NCI-H446 (cell line): ENCODE results near the gene USPL1.

Source experiments
- DNase-seq, 2 experiments: peaks; one replicate each; lab custom pipeline; 2025; lab: John Stamatoyannopoulos, UW

USPL1 gene

DNA sequence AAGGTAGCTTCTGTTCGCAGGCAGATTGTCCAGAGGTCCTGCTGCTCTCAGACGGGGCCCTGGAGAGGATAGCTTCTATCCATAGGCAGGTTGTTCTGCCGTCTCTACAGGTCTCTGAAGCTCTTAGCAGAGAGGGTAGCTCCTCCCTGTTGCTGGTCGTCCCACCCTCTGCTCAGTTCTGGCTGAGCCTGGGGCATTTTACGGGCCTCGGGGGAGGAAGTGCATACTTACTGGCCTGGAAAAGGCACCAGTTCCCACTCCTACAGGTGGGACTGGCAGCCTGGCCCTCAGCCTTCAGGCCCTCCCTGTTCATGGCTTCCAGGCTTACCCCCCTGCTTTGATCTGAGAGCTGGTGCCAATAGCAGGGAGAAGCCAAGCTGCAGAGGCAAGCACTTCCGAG is 42.3 kb downstream of the USPL1 start:
- no peak for DNase-seq

DNA sequence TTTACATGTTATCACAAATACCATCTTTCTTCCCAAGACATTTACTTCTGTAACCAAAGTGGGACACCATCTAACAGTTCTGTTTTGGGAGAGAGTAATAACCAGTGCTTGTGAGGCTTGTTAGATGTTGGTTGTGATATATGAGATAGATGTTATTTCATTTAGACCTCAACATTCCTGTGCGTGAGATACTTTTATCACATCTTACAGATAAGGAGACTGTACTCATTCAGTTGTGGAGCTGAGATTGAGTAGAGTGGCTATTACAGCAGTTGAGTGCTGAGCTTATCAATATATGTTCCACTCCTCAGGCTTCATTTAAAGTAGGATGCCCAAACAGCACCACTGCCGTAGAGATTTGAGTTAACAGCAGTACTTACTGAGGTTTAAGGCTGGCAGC is 43.1 kb downstream of the USPL1 start:
- DNase-seq, result no peak

DNA sequence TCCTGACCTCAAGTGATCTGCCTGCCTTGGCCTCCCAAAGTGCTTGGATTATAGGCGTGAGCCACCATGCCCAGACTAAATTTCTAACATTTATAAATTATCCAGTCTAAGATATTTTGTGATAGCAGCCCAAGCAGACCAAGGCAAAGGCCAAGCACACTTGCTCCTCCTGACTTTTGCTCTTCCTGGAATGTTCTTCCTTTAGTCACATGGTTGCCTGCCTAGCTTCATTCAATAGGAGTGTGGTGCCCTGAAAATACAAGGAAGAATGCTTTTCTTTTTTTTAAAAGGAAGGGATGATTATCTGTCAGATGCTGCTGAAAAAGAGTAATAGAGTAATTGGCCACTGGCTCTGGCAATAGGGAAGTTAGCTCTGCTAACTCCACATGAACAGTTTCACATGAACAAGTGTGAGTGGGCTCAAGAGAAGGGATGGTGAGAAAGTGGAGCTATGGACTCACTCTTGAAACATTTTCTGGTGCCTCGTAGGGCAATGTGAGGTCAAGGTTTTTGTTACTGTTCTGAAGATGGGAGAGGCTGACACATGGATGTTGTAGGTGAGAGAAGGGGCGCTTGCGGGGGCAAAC is 47.1 kb downstream of the USPL1 start:
- DNase-seq, result no peak

DNA sequence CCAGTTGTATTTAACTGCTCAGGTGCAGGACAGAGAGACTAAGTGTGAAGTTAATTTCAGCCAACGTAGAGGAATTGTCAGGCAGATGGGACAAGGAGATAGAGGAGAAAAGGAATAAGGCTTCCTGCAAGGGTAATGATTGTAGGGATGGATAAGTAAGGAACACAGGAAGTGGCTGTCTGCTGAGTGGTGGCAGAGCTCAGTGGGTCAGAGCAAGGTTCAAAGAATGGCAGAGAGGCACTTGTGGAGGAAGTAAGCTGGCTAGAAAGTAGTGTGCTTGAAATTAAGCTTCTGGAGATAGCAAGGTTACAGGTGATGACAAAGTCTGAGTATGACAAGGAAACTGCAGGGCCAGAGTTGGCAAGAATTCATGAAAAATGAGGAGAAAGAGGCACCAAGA is 47.9 kb downstream of the USPL1 start:
- DNase-seq, result no peak

DNA sequence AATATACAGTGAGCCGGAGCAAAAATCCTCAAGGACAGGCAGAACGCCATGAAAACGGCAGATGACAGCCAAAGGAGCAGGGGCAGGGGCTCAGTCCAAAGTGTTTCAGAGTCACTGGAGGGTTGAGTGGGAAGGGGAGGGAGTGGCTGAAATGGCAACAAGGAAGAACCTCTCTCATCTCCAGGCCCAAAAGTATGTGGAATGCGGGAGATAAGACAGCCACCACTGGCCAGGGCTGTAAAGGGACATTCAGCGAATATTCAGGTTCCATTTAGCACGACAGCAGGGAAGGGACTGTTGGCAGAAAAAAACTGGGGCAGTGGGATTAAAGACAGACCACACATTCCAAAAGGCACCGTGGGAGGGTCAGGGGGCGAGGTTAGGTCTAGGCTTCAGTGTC is 48.4 kb downstream of the USPL1 start:
- no peak for DNase-seq

DNA sequence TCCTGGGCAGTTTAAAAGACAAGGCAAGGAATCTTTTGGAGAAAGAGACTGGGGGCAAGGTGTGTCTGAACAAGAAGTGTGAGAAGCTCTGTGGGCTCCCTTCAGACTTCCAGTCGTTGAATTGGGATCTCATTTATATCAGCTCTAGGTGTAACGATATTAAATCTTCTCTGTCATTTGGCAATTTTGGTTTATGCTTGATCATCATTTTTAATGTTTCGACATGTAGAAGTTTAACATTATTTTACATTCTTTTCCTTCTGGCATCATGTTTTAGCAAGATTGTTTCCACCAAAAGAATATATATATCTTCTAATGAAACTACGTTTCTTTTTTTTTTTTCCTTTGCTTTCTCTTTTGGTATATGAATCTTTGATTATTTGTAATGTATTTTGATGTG is 49.3 kb downstream of the USPL1 start:
- DNase-seq, result no peak

DNA sequence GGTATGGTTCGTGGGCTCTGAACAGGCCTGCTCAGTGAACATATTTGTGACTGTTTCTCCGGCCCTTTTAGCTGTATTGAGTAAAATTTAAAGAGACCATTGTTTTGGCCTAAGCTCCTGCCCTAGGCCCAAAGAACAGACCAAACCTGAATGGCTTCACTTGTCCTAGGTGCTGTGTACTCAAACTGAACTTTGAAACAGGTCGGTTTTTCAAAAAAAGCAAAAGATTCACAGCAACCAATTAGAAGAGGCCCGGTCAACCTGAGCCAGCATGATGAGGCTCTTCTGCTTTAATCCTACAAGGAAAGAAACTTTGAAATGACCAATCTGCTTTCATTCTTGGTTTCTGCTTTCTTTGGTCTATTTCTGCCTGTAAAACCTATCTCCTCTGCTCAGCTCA is 50.6 kb downstream of the USPL1 start:
- no peak for DNase-seq

DNA sequence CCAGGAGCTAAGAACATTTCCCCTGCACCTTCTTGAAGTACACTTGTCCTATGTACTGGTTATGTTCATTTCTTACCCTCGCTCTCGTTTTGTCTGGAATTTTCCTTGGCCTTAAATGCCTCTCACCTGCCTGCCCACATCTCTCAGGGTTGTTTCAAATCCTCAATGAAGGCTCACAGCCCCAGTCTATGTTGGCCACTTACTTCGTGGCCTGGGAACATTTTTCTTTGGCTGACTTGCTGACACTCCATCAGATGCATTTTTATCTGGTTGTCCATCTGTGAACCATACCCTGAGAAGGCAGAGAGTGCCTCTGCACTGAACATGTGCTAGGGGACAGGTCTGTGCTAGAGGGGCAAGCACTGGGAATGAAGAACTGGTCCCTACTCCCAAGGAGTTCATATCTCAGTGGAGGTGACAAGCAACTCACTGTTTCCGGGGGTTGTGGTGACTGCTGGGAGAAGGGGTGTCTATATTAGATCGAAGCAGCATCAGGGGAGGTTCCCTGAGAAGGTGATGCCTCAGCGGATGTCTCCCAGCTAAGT is 53.6 kb downstream of the USPL1 start:
- DNase-seq, result no peak

DNA sequence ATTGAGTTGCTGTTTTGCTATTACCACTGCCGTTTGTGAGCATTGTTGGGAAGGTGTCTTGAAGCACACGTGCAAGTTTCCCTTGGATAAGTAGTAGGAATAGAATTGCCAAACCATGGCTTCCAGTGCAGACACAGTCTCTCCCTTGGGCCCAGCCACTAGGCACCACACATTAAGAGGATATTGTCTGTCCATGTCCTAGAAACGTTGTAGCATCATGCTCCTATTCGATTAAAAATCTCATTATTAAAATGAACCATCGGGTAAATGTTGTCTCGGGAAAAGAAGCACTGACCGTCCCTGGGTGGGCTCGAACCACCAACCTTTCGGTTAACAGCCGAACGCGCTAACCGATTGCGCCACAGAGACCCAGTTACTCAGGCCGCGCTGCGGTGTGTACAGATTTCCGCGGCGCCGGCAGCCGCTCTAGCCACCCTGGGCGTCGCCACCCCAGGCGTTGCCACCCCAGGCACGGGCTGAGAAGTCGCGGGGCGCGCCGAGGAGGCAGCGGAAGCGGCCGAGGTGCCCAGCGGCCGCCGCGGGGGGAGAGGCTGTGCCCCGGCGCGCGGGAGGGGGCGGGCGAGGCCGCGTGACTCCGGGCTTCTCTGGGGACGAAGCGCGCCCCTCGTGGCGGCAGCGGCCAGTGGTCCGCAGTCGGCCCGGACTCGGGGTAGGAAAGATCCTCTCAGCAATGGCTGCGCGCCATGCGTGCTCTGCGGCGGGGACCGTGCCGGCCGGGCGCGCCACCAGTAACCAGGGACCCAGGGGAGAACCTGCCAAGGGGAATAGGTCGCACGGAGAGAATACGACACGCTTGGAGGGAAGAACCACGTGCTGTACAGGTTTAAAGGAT is 56.2 kb downstream of the USPL1 start:
- DNase-seq, result peak; percentile 53 to 88

DNA sequence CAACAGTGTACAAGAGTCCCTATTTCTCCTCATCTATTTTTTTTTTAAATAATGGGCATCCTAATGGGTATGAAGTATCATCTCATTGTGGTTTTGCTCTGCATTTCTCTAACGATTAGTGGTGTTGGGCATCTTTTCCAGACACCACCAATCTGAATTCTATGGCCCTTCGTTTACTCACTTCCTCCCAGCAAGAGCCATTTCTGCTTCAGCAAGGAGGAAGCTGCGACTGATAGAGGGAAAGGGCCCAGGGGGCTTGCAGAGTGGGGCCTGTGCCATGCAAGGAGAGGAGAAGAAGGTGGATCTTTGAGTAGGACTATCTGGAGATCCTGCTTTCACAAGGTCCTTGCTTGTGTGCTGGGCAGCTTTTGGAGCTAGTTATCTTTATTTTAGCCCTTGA is 58.0 kb downstream of the USPL1 start:
- no peak for DNase-seq

DNA sequence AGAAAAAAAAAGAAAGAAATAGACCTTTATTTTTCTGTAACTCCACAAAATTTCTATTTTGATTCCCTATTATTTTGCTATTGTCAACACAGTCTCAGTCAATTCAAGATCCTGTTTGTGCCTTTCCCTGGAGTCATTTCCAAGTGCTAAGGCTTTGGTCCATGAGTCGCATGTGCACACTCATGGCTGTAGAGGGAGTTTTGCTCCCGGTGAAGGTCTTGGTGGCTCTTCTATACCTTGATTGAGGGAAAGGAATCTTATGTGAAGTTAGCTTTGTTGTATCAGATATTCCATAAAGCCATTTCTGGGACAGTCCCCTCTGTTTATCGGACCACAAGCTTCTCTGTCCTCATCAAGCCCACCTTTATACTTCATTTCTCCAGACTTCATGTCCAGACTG is 59.0 kb downstream of the USPL1 start:
- no peak for DNase-seq

DNA sequence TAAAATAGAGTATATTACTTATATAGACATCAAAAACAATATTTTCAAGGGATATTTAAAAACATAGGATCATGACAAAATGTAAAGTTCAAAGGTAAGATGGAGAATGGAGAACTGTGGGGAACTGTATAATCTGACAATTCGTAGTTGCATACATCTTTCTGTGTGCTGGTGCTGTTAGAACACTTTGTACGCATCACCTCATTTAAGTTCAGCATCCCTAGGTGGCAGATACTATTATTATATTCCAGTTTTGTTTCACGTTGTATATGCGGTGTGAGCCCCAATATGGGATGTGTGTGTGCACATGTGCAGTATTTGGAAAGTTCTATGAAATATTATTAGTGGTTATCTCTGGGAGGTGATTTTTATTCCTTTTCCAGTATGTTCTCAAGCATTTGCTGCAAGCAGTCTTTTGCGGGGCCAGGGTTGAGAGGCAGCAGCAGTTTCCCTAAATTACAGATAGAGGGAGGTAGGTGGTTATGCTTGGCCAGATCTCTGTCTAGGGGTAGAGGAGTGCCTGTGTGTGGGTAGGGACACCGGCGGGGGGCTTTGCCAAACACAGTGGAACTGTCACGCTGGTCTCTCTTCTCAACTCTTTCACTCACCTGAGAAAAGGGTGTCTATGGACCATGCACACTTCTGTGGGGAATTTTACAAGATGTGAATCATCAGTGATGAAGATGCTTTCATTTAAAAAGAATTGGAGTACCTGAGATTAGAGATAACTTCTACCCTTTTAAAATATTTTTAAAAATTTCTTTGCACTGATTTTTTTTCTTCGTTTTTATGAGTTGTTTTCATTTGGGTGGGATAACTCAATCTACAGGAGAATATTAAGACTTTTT is 62.0 kb downstream of the USPL1 start:
- no peak for DNase-seq

DNA sequence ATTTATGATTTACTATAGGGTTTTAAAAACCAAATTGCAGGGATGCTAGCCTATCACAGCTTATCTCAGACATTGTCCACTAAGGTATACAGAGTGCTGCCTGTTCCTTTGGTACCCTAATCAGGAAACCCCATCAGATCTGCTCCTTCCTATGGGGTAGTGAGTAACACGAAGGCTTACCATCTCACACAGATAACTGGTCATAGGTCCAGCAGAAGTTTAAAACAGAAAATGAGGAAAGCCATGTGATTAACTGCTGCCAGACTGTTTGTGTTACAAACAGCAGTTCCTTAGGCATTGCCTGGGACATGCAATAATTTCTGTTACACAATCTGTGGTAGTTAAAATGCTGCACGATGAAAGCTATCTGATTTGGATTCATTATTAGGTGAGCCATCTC is 64.1 kb downstream of the USPL1 start:
- no peak for DNase-seq

DNA sequence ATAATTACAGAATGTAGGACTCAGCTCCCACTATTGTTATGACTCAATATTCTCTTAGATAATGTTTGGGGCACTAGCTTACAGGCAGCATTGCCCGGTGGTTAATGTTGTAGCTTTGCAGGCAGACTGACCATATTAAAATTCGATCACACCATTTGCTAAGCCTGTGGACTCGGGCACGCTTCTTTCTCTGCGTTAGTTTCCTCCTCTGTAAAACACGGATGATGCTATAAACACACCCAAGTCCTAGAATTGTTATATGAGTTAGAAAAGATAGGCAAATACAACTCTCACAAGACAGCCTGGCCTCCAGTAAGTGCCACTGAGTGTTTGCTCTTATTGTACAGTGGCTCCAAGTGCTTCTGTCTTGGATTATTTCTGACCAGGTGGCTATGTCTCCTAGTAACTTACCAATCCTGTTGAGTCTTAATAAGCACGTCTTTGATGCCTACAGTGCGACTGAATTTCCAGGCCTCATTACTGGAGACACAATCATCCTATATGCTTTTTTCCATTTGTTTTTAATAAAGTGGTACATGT is 67.7 kb downstream of the USPL1 start:
- DNase-seq, result no peak

DNA sequence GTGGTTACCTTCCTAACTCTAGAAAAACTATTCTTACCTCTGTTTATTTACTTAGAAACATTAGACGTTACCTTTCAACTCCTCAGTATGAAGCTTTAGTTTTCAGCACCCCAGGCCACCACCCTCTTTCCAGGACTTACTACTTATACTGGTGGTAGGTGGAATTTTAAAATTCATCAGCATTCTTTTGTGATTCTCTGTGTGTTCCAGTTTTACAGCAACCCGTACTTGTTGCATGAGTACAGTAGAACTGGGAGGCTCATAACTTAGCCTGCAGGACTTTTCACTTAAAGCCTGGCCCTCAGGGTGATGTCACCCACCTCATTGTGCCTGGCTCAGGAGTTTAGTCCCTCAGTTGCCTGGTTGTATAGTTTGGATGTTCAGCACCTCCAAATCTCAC is 68.3 kb downstream of the USPL1 start:
- no peak for DNase-seq

DNA sequence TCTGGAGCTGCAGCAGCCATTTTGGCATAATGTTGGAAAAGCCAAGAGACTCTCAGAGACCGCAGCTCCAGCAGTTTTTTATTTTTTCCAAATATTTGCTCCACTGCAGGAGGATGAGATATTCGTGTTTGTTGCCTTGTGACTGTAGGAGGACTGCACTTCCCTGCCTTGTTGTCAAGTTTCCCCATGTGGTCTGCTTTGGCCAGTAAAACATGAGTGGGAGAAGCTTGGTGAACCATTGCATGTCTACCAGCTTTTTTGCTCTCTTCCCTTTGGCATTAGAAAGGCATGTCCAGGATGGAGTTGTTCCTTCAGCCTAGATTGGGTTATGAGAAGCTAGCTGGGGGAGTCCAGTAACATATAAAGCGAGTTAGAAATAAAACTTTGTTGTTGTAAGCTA is 69.9 kb downstream of the USPL1 start:
- DNase-seq, result no peak

DNA sequence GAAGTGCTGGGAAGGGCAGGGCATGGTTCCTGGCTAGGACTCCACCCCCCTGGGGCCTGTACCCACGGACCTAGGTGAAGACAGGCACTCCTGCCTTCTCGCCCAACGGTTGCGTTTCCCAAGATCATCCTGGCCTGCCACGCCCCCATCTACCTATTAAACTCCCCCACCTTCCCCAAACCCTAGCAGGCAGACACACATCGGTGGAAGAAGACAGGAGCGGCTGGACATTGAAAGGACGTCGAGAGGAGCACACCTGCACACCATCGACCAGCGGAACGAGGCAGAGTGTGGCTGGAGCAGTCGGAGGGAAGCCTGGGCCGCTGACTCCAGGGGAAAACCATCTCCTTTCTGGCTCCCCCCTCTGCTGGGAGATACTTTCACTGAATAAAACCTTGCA is 72.0 kb downstream of the USPL1 start:
- no peak for DNase-seq

DNA sequence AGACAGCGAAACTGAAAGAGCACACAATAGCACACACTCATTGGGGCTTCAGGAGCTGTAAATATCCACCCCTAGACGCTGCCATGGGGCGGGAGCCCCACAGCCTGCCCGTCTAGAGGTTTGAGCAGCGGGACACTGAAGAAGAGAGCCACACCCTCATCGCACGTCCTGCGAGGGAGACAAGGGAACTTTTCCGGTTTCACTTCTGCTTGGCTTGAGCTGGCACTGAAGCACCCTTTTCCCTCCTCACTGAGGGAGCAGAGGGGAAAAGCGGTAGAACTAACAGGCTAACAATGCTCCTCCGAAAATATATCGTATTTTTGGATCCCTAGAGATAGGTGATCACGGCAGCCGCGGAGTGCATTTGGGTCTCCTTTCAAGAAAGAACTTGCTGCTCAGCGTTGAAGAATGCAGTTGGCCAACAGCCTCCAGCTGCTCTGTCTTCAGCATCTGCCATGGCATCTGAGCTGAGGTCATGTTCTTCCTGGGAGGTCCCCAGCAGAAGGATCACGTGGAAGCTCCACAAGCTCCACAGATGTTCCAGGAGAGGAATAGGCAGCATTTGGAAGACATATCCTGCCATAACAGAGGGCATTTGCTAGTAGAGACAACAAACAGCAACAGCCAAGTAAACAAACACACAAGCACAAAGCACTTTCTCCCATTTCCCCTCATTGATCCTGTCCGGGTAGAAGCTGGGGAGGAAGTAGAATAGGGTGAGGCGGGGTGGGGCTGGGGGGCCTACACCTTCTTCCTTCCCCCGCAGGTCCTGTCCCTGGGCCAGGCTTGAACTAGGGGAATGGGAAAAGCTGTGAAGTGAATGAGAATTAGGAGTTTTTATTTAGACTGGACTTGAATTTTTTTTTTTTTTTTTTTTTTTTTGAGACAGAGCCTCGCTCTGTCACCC is 72.8 kb downstream of the USPL1 start:
- peak; percentile 39 to 56 for DNase-seq

DNA sequence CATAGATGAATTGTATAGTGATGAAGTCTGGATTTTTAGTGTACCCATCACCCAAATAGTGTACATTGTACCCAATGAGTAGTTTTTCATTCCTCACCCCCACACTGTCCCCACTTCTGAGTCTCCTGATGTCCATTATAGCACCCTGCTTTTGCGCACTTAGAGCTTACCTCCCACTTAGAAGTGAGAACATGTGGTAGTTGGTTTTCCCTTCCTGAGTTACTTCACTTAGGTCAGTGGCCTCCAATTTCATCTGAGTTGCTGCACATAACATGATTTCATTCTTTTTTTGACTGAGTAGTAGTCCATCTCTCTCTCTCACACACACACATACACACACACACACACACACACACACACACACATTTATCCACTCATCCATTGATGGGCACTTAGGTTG is 74.4 kb downstream of the USPL1 start:
- DNase-seq, result no peak

DNA sequence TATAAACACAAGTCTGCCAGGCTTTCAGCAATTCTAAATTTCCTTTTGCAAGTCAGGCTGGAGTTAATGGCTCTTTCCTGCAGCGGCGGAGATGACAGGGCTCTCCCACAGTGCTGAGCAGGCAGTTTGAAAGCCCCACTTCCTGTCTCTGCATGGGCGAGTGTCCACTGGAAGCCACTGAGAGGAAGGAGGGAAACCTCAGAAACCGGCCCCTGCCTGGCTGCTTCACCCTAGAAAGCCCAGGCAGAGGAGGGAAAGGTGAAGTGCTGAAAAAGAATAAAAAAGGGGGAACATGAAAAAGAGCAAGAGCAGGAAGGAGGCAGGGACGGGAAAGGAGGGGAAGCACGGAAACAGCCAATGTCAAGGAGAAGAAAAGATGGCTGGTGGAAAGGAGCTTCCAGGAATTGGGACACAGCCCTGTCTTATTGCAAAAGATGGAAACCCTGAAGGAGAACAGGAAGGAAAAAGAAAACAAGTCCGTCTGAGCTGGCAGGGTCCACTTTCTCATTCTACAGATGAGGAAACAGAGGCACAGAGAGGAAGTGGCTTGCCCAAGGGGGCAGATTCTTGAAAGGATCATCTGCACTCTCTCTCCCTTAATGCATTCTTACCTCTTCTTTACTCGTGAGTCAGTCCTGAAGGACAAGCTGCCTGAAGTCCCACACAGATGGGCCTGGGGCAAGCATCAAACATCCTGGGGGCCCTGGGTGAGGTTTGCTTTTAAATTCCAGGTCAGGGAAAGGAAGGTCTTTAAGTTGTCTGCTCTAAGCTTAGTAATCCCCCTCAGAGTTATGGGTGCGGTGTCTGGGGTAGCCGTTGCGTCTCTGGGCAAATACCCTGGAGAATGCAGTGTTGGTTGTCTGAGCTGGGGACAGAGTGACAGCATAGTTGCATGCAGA is 78.8 kb downstream of the USPL1 start:
- no peak for DNase-seq
